NCI-H524 (cell line): Measurements from ENCODE around the gene PPP1R1B.

Experiments used
- DNase-seq, 2 experiments: peaks; one replicate each; lab custom pipeline; 2025; lab: John Stamatoyannopoulos, UW

Gene PPP1R1B

DNA sequence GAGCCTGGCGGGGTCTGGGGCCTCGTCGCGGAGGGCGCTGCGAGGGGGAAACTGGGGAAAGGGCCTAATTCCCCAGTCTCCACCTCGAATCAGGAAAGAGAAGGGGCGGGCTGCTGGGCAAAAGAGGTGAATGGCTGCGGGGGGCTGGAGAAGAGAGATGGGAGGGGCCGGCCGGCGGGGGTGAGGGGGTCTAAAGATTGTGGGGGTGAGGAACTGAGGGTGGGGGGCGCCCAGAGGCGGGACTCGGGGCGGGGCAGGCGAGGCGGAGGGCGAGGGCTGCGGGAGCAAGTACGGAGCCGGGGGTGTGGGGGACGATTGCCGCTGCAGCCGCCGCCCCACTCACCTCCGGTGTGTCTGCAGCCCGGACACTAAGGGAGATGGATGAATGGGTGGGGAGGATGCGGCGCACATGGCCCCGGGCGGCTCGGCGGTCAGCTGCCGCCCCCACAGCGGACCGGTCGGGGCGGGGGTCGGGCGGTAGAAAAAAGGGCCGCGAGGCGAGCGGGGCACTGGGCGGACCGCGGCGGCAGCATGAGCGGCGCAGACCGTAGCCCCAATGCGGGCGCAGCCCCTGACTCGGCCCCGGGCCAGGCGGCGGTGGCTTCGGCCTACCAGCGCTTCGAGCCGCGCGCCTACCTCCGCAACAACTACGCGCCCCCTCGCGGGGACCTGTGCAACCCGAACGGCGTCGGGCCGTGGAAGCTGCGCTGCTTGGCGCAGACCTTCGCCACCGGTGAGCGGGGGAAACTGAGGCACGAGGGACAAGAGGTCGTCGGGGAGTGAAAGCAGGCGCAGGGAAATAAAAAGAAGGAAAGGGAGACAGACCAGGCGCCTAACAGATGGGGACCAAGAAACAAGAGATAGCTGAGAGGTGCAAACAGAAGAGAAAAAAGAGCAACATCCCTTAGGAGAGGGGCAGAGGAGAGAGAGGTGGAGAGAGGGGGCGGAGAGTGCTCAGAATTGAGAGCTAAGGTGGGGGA lies 41.5 kb downstream of the PPP1R1B start, which contains the start of gene PNMT:
Gene PNMT, plus strand, starts transcription at position 509 of the 980 bp plus-strand sequence. Its CDS starts 23 bp downstream, at position 532.
- peak in 1 of 2 experiments; percentile 73 for DNase-seq

DNA sequence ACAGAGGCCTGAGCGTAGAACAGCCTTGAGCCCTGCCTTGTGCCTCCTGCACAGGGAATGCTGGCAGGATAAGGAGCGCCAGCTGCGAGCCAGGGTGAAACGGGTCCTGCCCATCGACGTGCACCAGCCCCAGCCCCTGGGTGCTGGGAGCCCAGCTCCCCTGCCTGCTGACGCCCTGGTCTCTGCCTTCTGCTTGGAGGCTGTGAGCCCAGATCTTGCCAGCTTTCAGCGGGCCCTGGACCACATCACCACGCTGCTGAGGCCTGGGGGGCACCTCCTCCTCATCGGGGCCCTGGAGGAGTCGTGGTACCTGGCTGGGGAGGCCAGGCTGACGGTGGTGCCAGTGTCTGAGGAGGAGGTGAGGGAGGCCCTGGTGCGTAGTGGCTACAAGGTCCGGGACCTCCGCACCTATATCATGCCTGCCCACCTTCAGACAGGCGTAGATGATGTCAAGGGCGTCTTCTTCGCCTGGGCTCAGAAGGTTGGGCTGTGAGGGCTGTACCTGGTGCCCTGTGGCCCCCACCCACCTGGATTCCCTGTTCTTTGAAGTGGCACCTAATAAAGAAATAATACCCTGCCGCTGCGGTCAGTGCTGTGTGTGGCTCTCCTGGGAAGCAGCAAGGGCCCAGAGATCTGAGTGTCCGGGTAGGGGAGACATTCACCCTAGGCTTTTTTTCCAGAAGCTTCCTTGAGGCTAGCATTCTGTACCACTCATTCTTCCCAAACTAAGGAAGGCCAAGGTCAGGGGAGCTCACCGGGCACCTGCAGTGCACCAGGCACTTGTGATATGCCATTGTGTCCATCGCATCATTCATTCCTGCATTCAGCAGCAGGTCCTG lies 43.4 kb downstream of the PPP1R1B start:
- no peak for DNase-seq

DNA sequence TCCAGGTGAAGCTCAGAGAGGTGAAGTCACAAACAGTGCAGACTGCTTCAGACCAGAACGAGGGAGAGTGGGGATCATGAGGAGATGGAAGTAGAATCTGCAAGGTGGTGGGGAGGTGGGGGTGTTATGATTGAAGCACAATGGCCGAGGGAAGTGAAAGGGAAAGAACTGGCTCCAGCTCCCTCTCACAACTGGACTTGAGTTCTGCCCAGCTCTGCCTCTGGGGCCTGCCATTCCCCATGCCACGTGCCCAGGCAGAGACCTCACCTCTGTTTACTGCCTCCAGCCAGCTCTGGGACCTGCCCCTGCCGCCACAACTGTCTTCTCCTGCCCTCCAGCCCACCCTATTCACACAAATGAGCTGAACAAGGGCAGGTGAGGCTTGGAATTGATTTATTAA lies 44.0 kb downstream of the PPP1R1B start:
- DNase-seq, result no peak

DNA sequence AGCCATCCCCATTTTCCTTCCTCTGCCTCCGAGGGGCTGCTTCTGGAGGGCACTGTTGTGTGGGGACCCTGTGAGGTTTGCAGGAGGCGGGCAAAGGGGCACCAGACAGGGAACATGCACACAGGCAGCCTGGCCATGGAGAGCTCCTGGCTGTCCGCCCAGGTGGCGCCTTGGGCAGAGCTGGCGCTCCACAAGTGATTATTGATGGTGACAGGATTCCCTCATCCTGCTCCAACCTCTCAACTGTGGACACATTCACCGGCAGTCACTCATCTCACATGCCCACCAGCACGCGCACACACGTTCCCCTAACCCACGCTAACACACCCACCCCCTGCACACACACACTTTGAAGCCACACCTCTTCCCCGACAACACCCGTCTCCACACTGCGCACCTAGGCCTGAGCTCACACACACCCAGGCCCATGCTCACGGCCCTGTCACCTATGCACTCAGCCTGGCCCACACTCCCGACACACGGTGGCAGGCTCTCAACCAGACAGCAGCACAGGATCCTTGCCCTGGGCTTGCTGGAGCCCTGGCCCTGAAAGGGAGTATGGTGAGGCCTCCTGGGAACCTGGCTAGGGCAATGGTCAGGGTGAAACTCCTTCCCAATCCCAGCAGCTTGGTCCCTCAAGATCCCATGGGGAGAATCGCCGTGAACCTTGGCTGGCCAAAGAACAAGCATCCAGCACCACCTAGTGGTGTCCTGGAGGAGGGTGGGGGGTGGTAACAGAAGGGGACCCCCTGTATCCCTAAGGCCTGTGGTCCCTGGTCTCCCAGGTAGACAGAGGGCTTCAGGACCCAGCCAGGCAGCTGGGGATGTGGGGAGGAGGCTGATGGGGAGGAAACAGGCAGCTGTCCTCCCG lies 45.1 kb downstream of the PPP1R1B start:
- DNase-seq, result peak; percentile 23 to 61

DNA sequence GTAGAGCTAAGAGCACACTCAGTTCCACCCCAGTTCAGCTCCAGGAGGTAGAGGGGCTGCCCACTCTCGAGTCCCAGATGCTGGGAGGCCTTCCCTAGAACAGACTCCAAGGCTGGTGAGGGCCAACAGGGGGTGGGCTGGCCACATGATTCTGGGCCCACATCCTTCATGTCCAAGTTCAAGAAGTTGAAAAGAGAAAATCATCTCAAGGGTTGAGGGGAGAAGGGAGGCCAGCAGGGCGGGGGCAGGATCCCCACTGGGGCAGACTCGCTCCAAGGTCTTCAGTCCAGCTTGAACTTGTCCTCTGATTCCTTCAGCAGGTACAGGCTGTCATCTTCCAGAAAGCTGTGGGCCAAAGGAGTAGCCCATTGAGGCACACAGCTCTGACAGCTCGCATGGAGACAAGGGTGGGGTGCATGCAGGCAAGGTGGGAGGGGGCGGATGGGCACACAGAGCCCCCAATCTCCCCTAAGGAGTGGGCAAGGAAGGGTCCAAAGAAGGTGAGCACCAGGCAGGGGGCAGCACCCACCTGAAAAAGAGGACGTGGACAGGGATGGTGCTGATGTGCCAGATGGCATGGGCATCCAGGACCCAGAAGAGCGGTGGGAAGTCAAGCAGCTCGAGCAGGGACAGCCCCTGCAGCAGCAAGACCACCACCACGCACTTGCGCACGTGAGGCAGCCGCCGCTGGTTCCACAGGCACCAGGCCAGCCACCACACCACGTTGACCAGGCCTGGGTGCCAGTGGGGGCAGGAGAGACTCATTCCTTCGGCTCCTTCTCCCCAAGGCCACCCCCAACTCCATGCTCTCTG lies 46.0 kb downstream of the PPP1R1B start:
- DNase-seq, result no peak

DNA sequence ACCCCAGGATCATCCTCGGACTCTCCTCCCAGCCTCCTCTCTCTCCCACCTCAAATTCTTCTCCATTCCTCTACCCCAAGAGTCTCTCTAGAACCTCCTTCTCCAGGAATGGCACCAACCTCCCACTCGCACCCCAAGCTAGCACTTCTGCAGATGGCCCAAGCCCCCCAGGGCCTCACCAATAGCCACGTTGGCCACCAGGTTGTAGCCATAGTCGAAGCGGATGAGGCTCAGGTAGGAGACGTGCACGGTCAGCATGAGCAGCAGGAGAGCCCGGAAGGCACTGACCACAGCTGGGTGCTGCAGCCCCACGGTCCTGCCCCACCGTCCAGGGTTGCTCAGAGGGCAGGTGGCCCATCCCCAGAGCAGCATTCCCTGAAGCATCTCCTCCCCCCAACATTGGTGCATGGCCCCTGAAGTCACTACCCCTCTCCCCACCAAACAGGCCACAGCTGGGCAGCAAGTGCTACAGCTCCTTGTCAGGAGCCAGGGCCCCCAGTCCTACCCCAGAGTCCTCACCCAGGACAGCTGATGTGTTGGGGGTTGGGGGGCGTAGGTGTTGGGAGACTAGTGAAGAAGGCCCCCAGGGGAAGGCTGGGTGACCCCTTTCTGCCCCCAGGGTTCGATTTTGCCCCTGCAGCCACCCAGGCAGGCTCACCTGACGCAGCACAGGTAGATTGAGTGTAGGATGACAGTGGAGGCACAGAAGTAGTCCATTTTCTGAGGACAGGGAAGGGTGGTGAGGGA lies 46.8 kb downstream of the PPP1R1B start:
- DNase-seq, result no peak

DNA sequence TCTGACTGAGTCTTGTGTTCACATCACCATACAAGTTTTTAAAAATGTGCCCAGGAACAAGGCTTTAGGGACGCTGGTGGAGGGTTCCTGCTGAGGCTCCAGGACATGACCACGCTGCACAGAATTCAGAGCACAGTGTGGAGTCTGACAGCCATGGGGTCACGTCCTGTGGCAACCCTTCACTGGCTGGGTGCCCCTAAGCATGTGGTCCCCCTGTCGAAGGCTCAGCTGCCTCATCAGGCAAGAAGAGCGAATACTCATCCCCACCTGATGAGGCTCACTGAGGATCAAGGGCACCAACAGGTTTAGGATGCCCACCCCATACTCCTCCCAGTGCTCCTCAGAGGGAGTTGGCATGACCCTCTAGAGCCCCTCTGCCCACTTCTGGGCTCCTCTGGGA lies 47.4 kb downstream of the PPP1R1B start:
- DNase-seq, result no peak

DNA sequence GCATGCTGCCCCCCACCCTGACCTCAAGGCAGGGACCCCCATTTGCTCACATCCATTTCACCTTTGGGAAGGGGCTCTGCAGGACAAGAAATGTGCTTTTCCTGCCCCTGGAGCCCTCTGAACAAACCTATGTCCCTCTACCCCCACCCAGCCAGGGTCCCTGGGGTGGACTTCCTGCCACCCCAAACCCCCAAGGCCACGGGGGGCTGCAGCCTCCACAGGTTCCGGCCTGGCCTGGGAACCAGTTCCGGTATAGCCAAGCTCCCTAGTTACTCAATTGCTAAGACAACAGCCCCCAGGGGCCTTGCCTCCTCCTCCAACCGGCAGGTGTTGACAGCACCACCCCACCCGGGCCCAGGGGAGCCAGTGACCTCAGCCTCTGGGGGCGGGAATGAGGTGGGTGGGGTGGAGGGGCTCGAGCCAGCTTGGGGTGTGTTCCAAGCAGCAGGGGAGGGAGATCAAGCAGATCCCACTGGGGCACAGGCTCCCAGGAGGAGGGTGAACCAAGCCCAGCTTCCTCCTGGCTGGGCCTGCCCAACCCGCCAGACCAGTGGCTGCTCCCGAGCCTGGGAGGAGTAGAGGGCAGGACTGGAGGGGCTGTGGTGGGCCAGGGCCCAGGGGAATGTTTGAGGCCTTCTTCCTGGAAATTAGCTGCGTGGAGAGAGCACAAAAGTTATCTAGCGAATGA lies 48.1 kb downstream of the PPP1R1B start:
- DNase-seq, result peak in 1 of 2 experiments; percentile 16

DNA sequence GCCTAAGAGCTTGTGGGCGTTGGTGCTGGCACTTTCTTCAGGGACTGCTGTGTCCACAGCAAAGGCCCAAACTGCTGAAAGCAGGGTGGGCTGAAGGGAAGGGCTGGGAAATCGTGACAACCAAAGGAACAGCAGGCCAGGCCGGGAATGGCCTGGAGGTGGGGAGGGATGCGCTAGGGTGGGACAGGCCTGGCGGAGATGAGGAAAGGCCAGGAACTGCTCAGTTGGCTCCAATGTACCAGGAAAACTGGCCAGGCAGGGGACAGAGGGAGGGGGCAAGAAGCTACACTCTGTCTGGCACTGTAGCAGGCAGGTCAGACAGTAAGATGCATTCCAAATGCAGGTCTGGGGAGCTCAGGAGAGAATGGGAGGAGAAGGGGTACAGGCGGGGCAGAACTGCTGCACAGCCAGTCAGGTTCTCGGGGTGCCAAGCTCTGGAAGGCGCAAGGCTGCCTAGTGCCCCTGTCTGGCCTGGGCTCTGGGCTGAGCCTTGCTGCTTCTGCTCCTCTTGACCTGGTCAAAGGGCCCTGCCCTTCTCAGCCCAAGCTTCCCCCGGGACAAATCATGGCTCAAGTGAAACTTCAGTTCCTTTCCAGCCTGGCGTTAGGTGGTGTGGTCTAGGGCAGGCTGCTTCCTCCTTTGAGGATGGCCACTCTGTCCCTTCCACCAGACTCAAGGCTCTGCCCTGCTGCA lies 48.8 kb downstream of the PPP1R1B start:
- no peak for DNase-seq

DNA sequence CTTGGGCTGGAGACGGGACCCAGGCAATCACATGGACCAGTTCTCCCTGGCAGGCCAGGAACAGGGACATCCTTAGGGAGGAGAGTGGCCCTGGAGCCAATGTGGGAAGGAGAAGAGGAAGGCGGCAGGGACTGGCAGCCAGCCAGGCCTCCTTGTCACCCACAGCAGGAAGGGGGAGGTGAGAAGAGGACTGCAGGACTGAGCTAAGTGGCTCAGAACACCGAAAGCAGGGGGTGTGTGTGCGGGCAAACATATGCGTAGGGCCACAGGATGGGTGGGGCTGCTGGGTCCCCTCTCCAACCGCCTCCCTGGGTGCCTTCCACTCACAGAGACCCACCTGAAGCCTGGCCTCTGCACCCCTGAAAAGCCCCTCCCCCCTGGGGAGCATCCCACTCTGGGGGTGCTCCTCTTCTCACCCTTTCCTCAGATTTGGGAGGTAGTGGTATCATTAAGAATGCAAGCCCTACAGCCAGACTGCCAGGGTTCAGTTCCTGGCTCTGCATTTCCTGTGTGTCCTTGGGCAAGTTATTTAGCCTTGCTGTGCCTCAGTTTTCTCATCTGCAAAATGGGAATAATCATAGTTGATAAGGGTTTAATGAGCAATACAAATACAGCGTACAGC lies 49.6 kb downstream of the PPP1R1B start:
- peak; percentile 51 to 78 for DNase-seq

DNA sequence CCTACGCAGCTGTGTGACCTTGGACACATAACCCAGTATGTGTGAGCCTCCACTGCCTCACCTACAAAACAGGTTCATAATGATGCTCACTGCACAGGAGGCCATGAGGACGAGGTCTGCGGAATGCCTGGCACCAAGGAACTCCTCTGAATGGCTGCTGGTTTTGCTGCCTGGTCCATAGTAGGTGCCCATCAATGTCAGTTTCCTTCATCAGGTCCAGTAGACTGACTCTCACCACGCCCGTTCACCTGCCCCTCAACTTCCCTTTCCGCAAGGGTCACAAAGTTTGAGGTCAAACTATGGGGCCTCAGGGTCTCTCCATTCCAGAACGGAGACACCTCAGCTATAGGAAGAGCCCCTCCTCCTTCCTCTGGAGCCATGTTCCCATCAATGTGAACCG lies 50.3 kb downstream of the PPP1R1B start:
- DNase-seq, result no peak

DNA sequence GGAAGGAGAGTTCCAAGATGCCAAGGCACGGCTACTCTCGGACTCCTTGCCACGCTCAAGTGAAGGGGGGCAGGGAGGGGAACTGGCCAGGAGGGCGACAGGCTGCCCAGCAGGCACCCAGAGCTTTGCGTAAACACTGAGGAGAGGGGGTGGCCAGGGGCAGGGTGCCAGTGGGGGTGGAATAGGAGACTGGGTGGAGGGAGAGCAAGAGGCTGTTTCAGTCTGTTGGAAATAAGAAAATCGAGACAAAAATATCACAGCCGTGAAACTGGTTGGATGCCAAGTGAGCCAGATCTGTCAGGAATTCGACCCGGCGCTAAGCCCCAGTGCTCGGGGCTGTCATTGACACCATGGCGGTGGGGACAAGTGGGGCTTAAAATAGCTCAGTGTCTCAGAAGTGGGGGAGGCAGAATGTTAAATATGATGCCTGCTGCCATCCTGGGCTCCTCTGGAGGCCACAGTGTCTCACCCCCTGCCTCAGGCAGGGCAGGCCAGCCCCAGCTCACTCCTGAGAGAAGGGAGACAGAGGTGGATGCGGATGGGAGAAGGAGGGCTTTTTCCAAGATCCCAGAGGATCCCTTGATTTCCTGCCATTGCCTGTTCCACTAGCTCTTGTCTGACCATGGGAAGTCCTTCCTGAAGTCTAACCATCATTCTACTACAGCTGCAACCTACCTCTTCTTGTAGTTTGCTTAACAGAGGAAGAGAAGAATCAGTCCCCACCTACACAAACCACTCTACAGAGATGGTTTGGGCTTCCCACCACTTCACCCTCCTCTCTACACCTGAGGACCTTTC lies 51.0 kb downstream of the PPP1R1B start:
- DNase-seq, result peak; percentile 91 to 92

DNA sequence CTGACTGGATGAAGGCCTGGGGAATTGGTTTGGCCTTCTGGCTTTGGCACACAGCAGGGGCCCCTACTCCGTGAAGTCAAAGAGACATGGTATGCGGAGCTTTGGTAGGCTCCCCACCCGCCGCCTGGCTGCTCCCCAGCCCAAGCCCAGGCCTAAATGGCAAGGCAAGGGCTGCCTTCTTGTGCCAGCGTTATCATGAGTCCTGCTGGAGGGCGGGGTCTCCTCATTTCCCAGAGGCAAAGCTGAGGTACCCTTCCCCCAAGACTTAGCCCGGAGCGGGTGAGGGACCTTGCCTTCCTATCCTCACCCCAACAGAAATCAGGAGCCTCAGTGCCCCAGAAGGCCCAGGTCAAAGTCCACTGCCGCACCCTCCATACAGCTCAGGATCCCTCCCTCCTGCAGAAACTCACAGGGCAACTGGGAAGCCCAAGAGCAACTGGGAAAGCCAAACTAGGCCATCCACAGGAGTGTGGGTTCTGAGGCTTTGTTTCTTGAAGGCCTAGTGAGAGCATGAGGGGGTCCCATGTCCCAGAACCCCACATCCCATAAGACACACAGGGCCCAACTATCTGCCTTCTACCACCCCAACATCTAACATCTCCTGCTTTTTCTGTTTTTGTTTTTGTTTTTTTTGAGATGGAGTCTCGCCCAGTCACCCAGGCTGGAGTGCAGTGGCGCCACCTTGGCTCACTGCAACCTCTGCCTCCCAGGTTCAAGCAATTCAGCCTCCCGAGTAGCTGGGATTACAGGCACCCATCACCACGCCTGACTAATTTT lies 51.8 kb downstream of the PPP1R1B start:
- DNase-seq, result no peak

DNA sequence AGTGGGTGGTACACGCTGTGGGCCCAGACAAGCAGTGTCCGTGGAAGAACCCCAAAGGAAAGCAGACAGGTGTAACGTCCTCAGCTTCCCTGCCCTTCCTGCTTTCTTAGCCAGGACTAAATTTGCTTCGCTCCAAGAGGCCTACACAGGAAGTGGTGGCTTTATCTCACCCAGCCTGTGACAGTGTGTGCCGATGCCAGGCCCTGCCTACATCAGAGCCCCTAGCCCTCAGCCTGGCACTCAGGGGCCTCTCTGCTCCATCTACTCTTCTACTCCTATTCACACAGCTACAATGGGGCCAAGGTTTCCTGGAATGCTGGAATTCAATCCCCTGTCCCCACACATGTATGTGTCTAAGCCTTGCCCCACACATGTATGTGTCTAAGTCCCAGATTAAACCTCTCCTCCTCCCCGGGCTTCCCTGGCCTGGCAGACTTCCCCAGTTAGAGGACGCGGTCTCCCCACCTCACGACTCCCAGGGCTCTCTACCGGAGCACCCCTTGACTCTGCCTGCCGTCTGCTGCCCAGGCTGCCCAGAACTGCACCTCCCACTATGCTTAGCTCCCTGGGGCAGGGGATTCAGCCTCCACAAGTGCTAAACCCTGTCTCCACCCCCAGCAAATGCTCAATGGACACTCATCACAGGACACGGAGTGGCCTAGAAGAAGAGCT lies 52.9 kb downstream of the PPP1R1B start:
- DNase-seq, result no peak

DNA sequence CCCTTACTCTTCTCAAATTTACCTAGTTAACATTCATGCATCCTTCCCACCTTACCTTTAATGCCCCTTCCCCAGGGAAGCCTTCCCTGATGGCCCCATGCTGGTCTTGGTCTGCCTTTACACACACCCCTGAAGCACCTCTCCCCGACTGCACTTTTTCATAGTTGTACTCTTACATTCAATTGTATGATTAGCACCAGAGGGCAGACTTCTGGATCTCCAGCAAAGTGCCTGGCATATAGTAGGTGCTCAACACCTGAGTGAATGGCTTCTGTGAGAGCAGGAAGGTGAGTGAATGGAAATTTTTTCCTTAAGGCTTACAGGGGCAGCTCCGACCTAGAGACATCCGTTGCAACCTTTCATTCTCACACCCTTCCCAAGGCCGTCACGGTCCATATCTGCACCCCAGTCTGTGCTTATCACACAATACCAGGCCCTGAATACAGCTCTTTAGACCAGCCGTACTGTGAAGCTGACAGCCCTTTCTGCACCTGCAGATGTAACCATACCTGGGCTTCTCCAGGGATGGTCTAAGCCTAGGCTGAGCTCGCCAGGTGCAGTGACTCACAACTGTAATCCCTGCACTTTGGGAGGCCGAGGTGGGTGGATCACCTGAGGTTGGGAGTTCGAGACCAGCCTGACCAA lies 56.7 kb downstream of the PPP1R1B start:
- no peak for DNase-seq
